Activated CD8-positive, alpha-beta memory T cell treated with anti-CD3 and anti-CD28 coated beads for 24 hours (primary cell): ENCODE results near the gene GLB1L.

Experiments used
- DNase-seq: peaks from one replicate; pipeline ENCODE4 v3.0.0-alpha.2; 2020

The GLB1L gene

GRCh38 chr2:219252570-219252899, 7.3 kb upstream of the GLB1L start:
- peak; percentile 77 for DNase-seq

- peak; percentile 70 for DNase-seq
Measured at GRCh38 chr2:219252084-219252483, 6.8 kb upstream of the GLB1L start.

DNA sequence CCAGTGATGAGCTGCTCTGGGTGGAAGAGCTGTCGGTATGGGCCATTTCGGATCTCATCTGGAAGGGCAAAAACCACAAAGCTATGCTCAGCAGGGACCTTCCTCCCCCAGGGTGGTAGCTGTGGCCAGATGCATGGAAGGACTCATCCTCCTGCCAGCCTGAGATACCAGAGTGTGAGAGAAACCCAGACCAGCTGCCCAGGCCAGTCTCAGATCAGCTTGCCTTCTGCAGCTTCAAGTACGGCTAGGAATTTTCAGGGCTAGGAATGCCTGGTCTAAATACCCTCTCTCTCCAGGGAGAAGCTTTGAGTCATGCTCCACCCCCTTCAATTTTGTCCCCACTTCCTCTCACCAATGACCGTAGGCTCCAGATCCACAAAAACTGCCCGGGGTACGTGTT, 6.4 kb upstream of the GLB1L start:
- no peak for DNase-seq

DNA sequence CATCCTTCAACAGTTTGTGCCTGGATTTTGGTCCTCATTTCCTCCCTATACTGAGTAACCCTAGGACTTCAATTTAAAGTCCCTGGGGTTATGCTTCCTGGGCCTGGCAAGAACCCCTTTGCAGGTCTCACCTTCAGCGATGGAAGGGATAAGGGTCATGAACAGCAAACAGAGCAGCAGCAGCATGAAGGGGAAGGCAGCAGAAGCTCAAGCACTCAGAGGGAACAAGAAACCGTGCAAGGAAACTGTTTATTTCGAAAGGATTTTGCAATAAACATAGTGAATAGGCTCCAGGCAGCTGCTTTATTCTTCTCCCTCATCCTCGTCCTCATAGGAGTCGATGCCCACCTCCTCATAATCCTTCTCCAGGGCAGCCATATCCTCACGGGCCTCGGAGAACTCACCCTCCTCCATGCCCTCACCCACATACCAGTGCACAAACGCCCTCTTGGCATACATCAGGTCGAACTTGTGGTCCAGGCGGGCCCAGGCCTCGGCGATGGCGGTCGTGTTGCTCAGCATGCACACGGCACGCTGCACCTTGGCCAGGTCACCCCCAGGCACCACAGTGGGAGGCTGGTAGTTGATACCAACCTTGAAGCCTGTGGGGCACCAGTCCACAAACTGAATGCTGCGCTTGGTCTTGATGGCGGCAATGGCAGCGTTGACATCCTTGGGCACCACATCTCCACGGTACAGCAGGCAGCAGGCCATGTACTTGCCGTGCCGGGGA, 5.0 kb upstream of the GLB1L start:
- no peak for DNase-seq

GRCh38 chr2:219249203-219249980, 4.1 kb upstream of the GLB1L start:
- DNase-seq, result no peak

GRCh38 chr2:219248845-219249202, 3.6 kb upstream of the GLB1L start:
- DNase-seq, result no peak

GRCh38 chr2:219247678-219248642, 2.7 kb upstream of the GLB1L start:
- DNase-seq, result peak; percentile 79

DNA sequence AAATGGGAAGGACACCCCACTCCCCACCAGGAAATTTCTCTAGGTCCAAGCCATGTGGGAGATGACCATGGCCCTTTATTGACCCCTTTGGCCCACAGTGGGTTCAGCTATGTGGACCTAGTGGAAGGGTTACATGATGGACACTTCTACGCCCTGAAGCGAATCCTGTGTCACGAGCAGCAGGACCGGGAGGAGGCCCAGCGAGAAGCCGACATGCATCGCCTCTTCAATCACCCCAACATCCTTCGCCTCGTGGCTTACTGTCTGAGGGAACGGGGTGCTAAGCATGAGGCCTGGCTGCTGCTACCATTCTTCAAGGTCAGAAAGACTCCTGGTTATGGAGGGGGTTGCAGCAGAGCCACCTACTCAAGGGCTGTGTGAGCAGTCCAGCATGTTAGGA, 1.3 kb upstream of the GLB1L start:
- DNase-seq, result no peak

DNA sequence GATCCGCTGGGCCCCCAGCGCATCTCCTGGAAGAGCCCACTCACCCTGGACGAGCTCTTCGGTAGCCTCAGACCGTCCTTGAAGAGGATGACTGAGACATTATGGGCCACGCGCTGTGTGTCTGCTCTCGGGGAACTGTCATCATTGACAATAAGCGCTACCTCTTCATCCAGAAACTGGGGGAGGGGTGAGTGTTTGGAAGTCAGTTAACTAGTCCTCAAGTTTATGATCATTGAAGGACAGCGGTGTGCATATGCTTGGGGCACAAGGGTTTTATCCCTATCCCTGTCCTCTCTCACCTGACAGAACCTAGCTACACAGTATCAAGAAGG, 621 bp upstream of the GLB1L start:
- no peak for DNase-seq

- DNase-seq, result no peak
Measured at GRCh38 chr2:219244789-219245147, 476 bp downstream of the GLB1L start.

GRCh38 chr2:219243291-219243761, 1.9 kb downstream of the GLB1L start:
- no peak for DNase-seq

- no peak for DNase-seq
Measured at GRCh38 chr2:219234331-219234730, 10.9 kb downstream of the GLB1L start.

DNA sequence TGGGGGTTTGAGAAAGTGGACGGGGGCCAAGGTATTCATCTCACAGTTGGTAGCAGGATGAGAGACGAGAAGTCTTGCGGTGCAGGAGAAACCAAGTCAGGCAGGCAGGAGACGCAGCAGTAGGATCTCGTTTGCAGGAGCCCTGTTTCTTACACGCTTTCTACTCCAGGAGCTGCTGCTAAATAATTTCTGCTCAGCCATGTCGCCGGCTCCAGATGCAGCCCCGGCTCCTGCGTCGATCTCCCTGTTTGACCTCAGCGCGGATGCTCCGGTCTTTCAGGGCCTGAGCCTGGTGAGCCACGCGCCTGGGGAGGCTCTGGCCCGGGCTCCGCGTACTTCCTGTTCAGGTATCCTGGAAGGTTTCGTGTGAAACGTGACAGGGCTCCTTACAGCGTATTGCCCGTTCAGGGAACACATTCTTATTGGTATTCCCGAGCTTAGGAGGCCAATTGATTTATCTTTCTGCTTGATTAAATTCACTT, 15.1 kb downstream of the GLB1L start:
- peak; percentile 79 for DNase-seq

DNA sequence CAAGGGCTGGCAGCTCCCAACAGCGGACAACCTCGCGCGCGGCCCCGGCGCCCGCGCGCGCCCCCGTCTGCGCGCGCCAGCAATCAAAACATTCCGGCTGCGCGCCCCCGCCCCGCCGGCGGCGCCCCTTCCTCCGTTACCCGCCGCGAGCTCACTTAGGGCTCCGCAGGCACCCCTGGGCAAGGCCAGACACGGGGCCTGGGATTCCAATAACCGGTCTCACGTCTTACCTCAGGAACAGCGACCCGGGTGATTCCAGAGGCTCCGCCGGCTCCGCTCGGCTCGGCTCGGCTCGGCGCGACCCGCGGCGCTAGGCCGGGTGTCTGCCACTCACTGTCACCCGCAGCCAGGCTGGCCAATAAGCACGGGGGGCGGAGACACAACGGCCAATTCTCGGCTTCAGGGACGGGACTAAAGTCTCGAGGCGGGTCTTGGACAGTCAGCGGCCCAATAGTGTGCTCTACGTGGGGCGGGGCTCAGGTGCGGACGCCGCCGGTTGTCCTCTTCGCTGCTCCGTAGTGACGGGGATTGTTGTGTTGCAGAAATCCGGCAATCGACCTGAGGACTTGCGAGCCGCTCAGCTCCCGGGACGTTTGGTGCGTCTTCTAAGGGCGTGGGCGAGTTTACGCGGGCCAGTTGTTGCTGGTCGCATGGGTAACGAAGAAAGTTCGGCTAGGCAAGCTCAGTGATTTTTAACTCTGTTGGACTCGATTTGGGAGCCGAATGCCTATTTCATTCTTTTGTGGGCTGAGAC, 15.8 kb downstream of the GLB1L start, which contains the start of the genes ANKZF1 and ATG9A:
ANKZF1 (plus strand) TSS at position 502 of the 754 bp plus-strand sequence. CDS start 452 bp downstream, outside the sequence.
ATG9A (minus strand) TSS at position 332 of the 754 bp plus-strand sequence. CDS start 1,612 bp downstream, outside the sequence.
- peak; percentile 97 for DNase-seq

- DNase-seq, result no peak
Measured at GRCh38 chr2:219228911-219229304, 16.3 kb downstream of the GLB1L start.

DNA sequence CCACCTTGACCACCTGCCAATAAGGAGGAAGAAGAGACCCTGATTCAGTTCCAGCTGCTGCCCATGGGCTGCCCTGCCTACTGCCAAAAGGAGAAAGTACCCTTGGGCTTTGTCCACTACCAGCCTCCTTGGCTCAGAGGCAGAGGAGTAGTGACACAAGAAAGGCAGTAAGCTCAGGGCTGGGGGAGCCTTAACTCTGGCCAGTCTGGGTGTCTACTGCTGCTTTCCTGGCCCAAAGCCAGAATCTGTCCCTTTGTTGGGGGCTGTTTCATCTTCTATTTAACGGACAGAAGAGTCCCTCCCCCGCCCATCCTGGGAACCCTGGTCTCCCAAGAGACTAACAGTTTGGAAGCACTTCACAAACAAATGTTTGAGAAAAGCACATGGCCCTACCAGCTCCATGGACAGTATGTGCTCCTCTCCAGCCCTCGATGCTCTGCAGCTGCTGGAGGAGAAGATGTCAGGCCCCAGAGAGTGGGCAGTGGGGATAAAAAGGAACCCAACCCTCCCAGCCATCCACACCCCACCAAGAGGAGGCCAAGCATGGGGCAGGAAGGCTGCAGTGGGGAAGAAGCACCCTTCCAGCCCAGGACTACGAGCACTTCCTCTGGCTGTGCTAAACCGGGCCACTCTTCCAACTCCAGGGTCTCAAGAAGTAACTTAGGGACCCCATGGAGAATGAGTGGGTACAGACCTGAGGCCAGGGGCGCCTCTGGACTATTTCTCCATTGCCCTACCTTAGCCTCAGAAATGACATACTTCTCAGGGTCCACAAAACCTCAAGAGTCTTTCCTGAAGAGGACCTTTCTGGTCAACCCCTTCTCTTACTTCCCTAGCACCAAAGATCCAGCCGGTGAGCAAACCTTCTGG, 17.0 kb downstream of the GLB1L start:
- no peak for DNase-seq

DNA sequence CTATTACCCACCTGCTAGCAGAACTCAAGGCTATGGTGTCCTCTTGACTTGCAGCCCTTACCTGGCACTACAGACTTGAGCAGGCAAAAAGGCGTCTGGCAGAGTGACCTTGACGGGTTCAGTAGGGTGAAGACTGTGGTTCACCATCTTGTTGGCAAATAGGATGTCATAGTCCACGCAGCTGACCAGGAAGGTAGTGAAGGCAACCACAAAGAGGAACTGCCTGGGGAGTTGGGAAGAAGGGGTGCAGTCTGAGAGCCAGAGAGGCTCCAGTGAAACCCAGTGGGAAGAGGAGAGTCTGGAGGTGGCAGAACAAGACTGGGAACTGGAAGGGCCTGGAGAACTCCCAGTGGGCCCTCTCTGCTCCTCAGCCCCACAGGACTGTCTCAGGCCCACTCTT, 19.9 kb downstream of the GLB1L start:
- DNase-seq, result no peak

DNA sequence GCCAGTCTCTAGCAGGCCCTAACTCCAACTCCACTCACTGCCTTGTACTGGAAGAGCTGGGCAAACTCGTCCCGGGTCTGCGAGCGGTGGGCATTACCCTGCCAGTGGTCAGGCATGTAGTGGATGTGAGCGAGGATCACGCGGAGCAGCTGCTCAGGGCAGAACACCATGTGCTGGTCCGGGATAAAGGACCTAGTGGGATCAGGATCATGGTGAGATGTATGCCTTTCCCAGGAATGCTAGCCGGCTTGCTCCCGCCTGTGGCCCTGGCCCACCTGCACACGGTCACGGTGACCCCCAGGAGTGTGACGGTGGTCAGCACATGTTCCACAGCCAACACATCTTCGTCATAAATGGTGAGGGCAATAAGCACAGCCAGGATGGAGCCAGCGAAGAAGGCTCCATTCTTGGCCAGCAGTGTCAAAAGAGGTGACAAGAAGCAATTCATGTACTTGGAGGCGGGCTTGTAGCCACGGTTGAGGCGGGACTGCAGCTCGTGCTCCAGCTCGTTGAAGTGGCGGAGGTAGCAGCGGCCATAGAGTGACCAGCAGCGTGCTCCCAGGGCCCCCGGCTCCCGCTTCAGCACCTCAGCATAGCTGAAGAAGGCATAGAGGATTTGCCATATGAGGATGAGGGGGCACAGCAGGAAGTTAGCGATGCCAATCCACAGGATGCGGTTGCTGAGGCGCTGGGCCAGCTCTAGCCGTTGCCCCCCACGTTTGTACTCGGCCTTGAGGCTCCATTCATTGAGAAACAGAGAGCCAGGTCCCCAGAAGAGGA, 21.2 kb downstream of the GLB1L start:
- no peak for DNase-seq

DNA sequence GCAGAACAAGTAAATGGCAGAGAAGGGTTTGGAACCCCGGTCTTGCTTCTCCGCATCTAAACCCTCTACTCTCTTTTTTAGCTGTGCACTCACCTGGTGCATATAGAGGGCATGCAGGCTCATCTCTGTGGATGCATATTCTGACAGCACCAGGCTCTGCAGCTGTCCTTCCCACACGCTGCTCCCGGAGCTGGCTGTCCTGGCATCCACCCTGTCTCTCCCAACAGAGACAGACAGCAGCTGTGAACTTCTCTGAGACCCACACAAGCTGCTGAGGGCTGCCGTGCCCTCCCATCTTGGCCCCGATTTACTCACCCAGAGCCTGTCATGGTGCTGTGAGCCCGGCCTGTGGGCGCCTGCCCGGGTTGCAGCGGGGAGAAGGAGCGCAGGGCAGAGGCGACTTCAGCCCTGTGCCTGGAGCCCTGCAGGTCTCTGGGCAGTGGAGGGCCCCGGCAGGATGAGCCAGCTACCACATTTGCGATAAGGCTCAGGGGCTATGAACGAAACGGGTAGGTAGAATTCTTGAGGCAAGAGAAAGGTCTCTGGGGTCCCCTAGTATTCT, 23.2 kb downstream of the GLB1L start:
- DNase-seq, result no peak
